GM23248 (cell line): Measurements from ENCODE around the gene MTFR1L.

ENCODE experiments used
- EZH2 ChIP-seq: fragments of 200-600 bp; sonication (generic); IDR thresholded peaks from 2 replicates; pipeline ENCODE4 v1.6.1; 2018; ENCODE audit warnings: antibody characterized with exemption, mild to moderate bottlenecking; ENCODE audit not compliant: insufficient read depth, poor library complexity, severe bottlenecking
- EZH2phosphoT487 ChIP-seq: fragments of 200-600 bp; sonication (generic); IDR thresholded peaks from 2 replicates; pipeline ENCODE4 v1.6.1; 2018; ENCODE audit warnings: antibody characterized with exemption, moderate library complexity, mild to moderate bottlenecking, low read depth; ENCODE audit not compliant: insufficient read depth

DNA sequence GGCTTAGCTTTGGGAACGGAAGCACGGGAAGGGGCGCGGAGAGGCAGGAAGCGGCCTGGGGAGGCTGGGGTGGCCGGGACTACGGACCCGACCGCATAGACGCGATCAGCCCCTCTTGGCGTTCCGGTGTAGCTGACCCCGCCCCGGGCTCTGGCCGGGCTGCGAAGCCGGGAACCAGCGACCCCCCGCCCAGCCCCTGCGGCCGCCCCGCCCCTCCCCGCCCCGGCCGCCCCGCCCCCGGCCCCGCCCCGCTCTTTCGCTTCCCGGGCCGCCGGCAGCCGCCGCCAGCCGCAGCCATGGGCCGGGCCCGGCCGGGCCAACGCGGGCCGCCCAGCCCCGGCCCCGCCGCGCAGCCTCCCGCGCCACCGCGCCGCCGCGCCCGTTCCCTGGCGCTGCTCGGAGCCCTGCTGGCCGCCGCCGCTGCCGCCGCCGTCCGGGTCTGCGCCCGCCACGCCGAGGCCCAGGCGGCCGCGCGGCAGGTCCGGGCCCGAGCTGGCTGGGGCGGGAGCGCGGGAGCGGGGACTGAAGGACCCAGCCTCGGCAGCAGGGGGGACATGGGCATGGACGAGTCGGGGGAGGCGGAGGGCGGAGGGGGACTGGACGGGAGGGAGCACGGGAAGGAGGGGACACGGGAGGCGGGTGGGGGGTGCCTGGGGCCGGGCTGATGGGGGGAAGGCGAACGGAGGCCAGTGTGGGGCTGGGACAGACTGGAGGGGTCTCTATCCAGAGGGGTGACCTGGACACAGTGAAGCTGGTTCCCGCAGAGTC, 19.6 kb upstream of the MTFR1L start, which contains the start of gene SELENON:
- TF ChIP-seq EZH2phosphoT487 (no peak), EZH2 (no peak)
